ENCODE data around the gene FGD5. TPM values are rescaled to one million over a fixed set of nuclear protein-coding genes. Genes with fewer than 3 reads are reported as not detected.
A peak's percentile ranks its signal among the peaks of the same experiment; 100 is the strongest.

The FGD5 gene
- total and polyA plus RNA-seq, 11 donors, result 6.4 to 22.5 (median 14.9) TPM

GRCh38 chr3:14929310-14930074, 110.7 kb downstream of the FGD5 start:
- Histone ChIP-seq H3K4me1 (peaks cover 0 to 4% (median 0%) of the 10 kb centered on the region in 12 donors), H3K27me3 (no peaks in the 10 kb centered on the region), H3K4me3 (no peak overlapping the region), H3K36me3 (peaks cover 0 to 89% (median 25%) of the 10 kb centered on the region in 9 donors), H3K27ac (peak overlapping the region in 1 of 12 donors; percentile 62), H3K9me3 (no peaks in the 10 kb centered on the region)
- TF ChIP-seq POLR2A (IDR thresholded peaks at IDR 0.05) (no peak), CTCF (IDR thresholded peaks at IDR 0.05) (no peak)
- DNase-seq (no peak), ATAC-seq (no peak)
- 75 to 86% (median 83%) methylated on average over 2 of the region's 2 CpGs for WGBS, 4 donors
- intact Hi-C loops (cut with DNase I), result loop anchor here in 4 of 10 donors (5.0 to 10.0 kb wide), 6 partner anchors 113 to 475 kb away; partner anchors contain the start of gene MRPS25 (in 1 of the 4)

GRCh38 chr3:14933820-14934425, 115.2 kb downstream of the FGD5 start:
- H3K27me3 ChIP-seq, result no peaks in the 10 kb centered on the region
- intact Hi-C loops (cut with DNase I), result loop anchor here in 1 of 10 donors (10.0 kb wide), 1 partner anchor 121 kb away; no protein-coding TSS in a partner anchor
- no peak overlapping the region for H3K27ac ChIP-seq
- H3K36me3 ChIP-seq, result peaks cover 0 to 74% (median 16%) of the 10 kb centered on the region in 9 donors
- no peak overlapping the region for H3K4me3 ChIP-seq
- peaks cover 0 to 4% (median 0%) of the 10 kb centered on the region in 12 donors for H3K4me1 ChIP-seq
- DNase-seq, result no peak
- TF ChIP-seq CTCF (IDR thresholded peaks at IDR 0.05), result no peak
- TF ChIP-seq POLR2A (IDR thresholded peaks at IDR 0.05), result no peak
- H3K9me3 ChIP-seq, result no peaks in the 10 kb centered on the region
- 79 to 86% (median 84%) methylated on average over 7 of the region's 7 CpGs for WGBS, 4 donors
- ATAC-seq, result no peak

- Histone ChIP-seq H3K4me1 (no peaks in the 10 kb centered on the region), H3K36me3 (peaks cover 0 to 59% (median 16%) of the 10 kb centered on the region in 9 donors), H3K27me3 (no peaks in the 10 kb centered on the region), H3K27ac (no peak overlapping the region), H3K4me3 (no peak overlapping the region), H3K9me3 (no peaks in the 10 kb centered on the region)
- no peak for DNase-seq
- no peak for ATAC-seq
- WGBS, 4 donors, result 93 to 96% (median 94%) methylated on average over 6 of the region's 6 CpGs
- intact Hi-C loops (cut with DNase I), result loop anchor here in 1 of 10 donors (10.0 kb wide), 1 partner anchor 119 kb away; no protein-coding TSS in a partner anchor
- TF ChIP-seq CTCF (IDR thresholded peaks at IDR 0.05), result no peak
- TF ChIP-seq POLR2A (IDR thresholded peaks at IDR 0.05), result no peak
Observed at GRCh38 chr3:14935592-14936345, 117.0 kb downstream of the FGD5 start.

Data from heart left ventricle (tissue), 16 donors.